H1 (cell line): ENCODE data around the gene TSHB. TPM values are rescaled to one million over a fixed set of nuclear protein-coding genes. Genes with fewer than 3 reads are reported as not detected.

Experiments used
- NANOG ChIP-seq: IDR thresholded peaks from 2 replicates; pipeline ENCODE4 v1.6.1; 2011; ENCODE audit warnings: low read length, low read depth, mild to moderate bottlenecking, inconsistent platforms; ENCODE audit not compliant: insufficient read depth, poor library complexity, severe bottlenecking
- RBBP5 ChIP-seq: IDR thresholded peaks from 2 replicates; pipeline ENCODE4 v1.7.1; 2012; ENCODE audit warnings: low read depth, mild to moderate bottlenecking, inconsistent platforms, low read length, moderate library complexity, borderline replicate concordance
- SP1 ChIP-seq: IDR thresholded peaks from 2 replicates; pipeline ENCODE4 v1.6.1; 2011; ENCODE audit warnings: low read depth, low read length
- polyA plus RNA-seq, 7 experiments: library from polyadenylated mRNA; depleted of rRNA in 3 of 7; stranded (reverse) in 5 of 7; unstranded in 2 of 7; fragments of >200 nt in 5 of 7; fragments of 200-250 nt in 2 of 7; gene quantifications; 1 replicate in 5 of 7; 2 replicates in 1 of 7; 4 replicates in 1 of 7; pipeline versions ENCODE4 v1.2.1 to v1.2.3, GENCODE V29; 2011 to 2013; ENCODE audit warnings: missing spikeins in 2 of 7, mixed read lengths in 2 of 7
- total RNA-seq: library from RNA; stranded (reverse); fragmentation: NEBNext Ultra II Directional; extraction: Animal tissue kit (Norgen Biotek cat#: 25700); gene quantifications from 2 replicates; pipeline ENCODE4 v1.2.1, GENCODE V29; 2021
- TF ChIP-seq, protein P1 (sequence below): fragments of 300-600 bp; sonication (generic); IDR thresholded peaks from 2 replicates; pipeline ENCODE4 v1.7.1; 2012; ENCODE audit warnings: low read length, moderate library complexity, mild to moderate bottlenecking, inconsistent platforms; ENCODE audit not compliant: insufficient replicate concordance

TSHB gene
- total and polyA plus RNA-seq, 2 of the 8 experiments (the other 6 are each of a cell fraction or from before 2014, with no cell fraction given) = not detected

DNA sequence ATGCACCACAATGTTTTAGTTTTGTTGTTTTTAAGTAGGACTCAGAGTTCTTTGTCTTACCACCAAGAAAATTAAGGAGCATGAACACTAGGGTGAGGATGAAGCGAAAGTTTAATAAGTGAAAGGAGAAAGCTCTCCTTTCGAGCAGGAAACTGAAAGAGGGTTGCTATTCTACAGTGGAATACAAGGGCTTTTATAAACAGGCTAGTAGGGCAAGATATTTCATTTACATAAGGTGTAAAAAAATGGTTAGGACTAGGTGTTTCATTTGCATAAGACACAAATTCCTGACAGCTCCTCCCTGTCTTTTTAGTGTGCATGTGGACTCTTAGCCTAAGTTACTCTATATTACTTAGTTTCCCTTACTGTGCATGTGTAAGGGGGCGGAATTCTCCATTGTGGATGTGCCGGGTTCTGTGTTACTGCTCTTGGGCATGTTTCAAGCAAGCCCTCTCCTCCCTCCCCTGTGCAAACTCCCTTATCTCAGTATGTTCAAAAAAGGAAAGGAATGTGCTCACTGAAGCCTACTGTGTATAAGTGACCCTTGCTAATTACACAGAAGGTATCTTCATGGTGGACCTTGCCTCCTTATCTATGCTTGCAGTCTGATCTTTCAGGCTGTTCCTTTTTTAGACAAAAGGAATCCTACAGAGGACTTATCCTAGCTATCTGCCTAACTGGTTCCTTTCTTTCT, 7.3 kb downstream of the TSHB start (continued):
- TF ChIP-seq, protein P1, sequence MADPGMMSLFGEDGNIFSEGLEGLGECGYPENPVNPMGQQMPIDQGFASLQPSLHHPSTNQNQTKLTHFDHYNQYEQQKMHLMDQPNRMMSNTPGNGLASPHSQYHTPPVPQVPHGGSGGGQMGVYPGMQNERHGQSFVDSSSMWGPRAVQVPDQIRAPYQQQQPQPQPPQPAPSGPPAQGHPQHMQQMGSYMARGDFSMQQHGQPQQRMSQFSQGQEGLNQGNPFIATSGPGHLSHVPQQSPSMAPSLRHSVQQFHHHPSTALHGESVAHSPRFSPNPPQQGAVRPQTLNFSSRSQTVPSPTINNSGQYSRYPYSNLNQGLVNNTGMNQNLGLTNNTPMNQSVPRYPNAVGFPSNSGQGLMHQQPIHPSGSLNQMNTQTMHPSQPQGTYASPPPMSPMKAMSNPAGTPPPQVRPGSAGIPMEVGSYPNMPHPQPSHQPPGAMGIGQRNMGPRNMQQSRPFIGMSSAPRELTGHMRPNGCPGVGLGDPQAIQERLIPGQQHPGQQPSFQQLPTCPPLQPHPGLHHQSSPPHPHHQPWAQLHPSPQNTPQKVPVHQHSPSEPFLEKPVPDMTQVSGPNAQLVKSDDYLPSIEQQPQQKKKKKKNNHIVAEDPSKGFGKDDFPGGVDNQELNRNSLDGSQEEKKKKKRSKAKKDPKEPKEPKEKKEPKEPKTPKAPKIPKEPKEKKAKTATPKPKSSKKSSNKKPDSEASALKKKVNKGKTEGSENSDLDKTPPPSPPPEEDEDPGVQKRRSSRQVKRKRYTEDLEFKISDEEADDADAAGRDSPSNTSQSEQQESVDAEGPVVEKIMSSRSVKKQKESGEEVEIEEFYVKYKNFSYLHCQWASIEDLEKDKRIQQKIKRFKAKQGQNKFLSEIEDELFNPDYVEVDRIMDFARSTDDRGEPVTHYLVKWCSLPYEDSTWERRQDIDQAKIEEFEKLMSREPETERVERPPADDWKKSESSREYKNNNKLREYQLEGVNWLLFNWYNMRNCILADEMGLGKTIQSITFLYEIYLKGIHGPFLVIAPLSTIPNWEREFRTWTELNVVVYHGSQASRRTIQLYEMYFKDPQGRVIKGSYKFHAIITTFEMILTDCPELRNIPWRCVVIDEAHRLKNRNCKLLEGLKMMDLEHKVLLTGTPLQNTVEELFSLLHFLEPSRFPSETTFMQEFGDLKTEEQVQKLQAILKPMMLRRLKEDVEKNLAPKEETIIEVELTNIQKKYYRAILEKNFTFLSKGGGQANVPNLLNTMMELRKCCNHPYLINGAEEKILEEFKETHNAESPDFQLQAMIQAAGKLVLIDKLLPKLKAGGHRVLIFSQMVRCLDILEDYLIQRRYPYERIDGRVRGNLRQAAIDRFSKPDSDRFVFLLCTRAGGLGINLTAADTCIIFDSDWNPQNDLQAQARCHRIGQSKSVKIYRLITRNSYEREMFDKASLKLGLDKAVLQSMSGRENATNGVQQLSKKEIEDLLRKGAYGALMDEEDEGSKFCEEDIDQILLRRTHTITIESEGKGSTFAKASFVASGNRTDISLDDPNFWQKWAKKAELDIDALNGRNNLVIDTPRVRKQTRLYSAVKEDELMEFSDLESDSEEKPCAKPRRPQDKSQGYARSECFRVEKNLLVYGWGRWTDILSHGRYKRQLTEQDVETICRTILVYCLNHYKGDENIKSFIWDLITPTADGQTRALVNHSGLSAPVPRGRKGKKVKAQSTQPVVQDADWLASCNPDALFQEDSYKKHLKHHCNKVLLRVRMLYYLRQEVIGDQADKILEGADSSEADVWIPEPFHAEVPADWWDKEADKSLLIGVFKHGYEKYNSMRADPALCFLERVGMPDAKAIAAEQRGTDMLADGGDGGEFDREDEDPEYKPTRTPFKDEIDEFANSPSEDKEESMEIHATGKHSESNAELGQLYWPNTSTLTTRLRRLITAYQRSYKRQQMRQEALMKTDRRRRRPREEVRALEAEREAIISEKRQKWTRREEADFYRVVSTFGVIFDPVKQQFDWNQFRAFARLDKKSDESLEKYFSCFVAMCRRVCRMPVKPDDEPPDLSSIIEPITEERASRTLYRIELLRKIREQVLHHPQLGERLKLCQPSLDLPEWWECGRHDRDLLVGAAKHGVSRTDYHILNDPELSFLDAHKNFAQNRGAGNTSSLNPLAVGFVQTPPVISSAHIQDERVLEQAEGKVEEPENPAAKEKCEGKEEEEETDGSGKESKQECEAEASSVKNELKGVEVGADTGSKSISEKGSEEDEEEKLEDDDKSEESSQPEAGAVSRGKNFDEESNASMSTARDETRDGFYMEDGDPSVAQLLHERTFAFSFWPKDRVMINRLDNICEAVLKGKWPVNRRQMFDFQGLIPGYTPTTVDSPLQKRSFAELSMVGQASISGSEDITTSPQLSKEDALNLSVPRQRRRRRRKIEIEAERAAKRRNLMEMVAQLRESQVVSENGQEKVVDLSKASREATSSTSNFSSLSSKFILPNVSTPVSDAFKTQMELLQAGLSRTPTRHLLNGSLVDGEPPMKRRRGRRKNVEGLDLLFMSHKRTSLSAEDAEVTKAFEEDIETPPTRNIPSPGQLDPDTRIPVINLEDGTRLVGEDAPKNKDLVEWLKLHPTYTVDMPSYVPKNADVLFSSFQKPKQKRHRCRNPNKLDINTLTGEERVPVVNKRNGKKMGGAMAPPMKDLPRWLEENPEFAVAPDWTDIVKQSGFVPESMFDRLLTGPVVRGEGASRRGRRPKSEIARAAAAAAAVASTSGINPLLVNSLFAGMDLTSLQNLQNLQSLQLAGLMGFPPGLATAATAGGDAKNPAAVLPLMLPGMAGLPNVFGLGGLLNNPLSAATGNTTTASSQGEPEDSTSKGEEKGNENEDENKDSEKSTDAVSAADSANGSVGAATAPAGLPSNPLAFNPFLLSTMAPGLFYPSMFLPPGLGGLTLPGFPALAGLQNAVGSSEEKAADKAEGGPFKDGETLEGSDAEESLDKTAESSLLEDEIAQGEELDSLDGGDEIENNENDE = no peak
- TF ChIP-seq SP1 (no peak), RBBP5 (no peak), NANOG (no peak)
